Kidney (tissue), 14 donors: ENCODE data around the gene SOCS6. TPM values are rescaled to one million over a fixed set of nuclear protein-coding genes. Genes with fewer than 3 reads are reported as not detected.

Experiments
- DNase-seq, 5 donors: peaks; one replicate each; pipeline ENCODE4 v3.0.0-alpha.2; 2013 to 2020
- FAIRE-seq: peaks from 2 replicates; lab custom pipeline; 2012; peaks lifted over from hg19 to GRCh38; lab: Jason Lieb, UNC
- H3K27ac ChIP-seq, 2 donors: one replicate each; pipeline ENCODE4 v1.7.0; 2013; ENCODE audit warnings: low read depth in 2 of 2, low read length in 2 of 2, inconsistent platforms in 1 of 2
- H3K27me3 ChIP-seq: one replicate; pipeline ENCODE4 v1.7.1; 2013; ENCODE audit warnings: low read length, inconsistent platforms; ENCODE audit not compliant: control insufficient read depth, insufficient read depth
- H3K36me3 ChIP-seq, 3 donors: one replicate each; pipeline versions ENCODE4 v1.7.0 to v1.7.1; 2013; ENCODE audit warnings: low read length in 3 of 3, control low read depth in 1 of 3, inconsistent platforms in 1 of 3; ENCODE audit not compliant: insufficient read depth in 3 of 3, control insufficient read depth in 2 of 3
- H3K4me1 ChIP-seq, 3 donors: one replicate each; pipeline versions ENCODE4 v1.7.0 to v1.7.1; 2013; ENCODE audit warnings: low read length in 3 of 3, inconsistent platforms in 1 of 3, low read depth in 1 of 3; ENCODE audit not compliant: control insufficient read depth in 2 of 3, insufficient read depth in 2 of 3
- H3K4me3 ChIP-seq, 3 donors: one replicate each; pipeline versions ENCODE4 v1.7.0 to v1.8.1; 2013; ENCODE audit warnings: low read length in 3 of 3, control low read depth in 1 of 3, inconsistent platforms in 1 of 3
- H3K9ac ChIP-seq, 3 donors: one replicate each; pipeline versions ENCODE4 v1.7.0 to v1.7.1; 2013; ENCODE audit warnings: low read length in 3 of 3, control low read depth in 1 of 3, inconsistent platforms in 1 of 3
- H3K9me3 ChIP-seq, 3 donors: one replicate each; pipeline versions ENCODE4 v1.7.0 to v1.7.1; 2013; ENCODE audit warnings: low read length in 3 of 3, control low read depth in 1 of 3, inconsistent platforms in 1 of 3; ENCODE audit not compliant: control insufficient read depth in 2 of 3, insufficient read depth in 1 of 3
- intact Hi-C: fragments of 100-400 bp; cut with DNase I; formaldehyde crosslinking; loops from one replicate; pipeline ENCODE4 v1.11.1; 2022
- polyA plus RNA-seq: library from polyadenylated mRNA; stranded (reverse); fragments of 350-450 nt; fragmentation: Illumina TruSeq; extraction: RNeasy Lipid Tissue Mini Kit (QIAGEN cat#74804); gene quantifications from one replicate; pipeline ENCODE4 v1.2.3, GENCODE V29; 2014; ENCODE audit warnings: low read depth, low replicate concordance; ENCODE audit not compliant: insufficient read depth
- total RNA-seq: library from RNA; stranded (reverse); fragmentation: NEBNext Ultra II Directional; extraction: Animal tissue kit (Norgen Biotek cat#: 25700); gene quantifications from one replicate; pipeline ENCODE4 v1.2.1, GENCODE V29; 2021
- TF ChIP-seq, protein P1 (sequence below): IDR thresholded peaks from 3 replicates; pipeline ENCODE4 v1.5.1; 2012; ENCODE audit warnings: mild to moderate bottlenecking, moderate library complexity, borderline replicate concordance; ENCODE audit not compliant: insufficient read depth; ENCODE audit errors: extremely low read depth
- donor health status: control.
- donor health status: control.
- donor health status: control.
- donor health status: control.
- donor health status: control.
- donor health status: DM: yes; HTN: yes; CAD: no.
- donor health status: Normal renal cell carcinoma (clear cell type).

Gene SOCS6
- total and polyA plus RNA-seq, 2 donors from 2014 or later = 5.1 to 18.7 TPM

- no peak for DNase-seq
- H3K4me1 ChIP-seq = peaks cover 0 to 3% (median 0%) of the 10 kb centered on the region in 3 donors
- no peak for FAIRE-seq
- intact Hi-C loops = no loop called here
- no peaks in the 10 kb centered on the region for H3K36me3 ChIP-seq
- no peaks in the 10 kb centered on the region for H3K27me3 ChIP-seq
- no peaks in the 10 kb centered on the region for H3K9me3 ChIP-seq
- H3K9ac ChIP-seq = no peak overlapping the region
- no peak overlapping the region for H3K27ac ChIP-seq
- H3K4me3 ChIP-seq = no peak overlapping the region
- TF ChIP-seq, protein P1, sequence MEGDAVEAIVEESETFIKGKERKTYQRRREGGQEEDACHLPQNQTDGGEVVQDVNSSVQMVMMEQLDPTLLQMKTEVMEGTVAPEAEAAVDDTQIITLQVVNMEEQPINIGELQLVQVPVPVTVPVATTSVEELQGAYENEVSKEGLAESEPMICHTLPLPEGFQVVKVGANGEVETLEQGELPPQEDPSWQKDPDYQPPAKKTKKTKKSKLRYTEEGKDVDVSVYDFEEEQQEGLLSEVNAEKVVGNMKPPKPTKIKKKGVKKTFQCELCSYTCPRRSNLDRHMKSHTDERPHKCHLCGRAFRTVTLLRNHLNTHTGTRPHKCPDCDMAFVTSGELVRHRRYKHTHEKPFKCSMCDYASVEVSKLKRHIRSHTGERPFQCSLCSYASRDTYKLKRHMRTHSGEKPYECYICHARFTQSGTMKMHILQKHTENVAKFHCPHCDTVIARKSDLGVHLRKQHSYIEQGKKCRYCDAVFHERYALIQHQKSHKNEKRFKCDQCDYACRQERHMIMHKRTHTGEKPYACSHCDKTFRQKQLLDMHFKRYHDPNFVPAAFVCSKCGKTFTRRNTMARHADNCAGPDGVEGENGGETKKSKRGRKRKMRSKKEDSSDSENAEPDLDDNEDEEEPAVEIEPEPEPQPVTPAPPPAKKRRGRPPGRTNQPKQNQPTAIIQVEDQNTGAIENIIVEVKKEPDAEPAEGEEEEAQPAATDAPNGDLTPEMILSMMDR = no peak
These were observed 25.4 kb downstream of the SOCS6 start for GRCh38 chr18:70314151-70314782.

GRCh38 chr18:70319187-70319586 is 30.3 kb downstream of the SOCS6 start:
- TF ChIP-seq, protein P1 = no peak
- intact Hi-C loops = no loop called here
- no peak for FAIRE-seq

DNA sequence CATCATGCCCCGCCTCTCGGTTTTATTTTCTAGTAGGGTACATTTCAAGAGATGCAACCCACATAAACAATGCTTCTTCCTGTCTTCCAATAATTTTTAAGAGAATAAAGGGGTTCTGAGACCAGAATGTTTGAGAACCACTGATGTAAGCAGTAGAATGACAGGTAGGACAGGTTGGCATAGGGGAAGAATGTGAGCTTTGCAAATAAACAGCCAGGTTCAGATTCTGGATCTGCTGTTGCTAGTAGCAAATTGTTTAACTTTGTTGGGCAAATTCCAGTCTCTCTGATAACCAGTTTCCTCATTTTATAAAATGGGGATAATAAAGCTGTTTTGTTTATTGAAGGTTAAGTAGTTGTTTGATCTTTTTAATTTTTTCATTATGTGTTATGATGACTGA is 32.8 kb downstream of the SOCS6 start:
- Histone ChIP-seq H3K4me3 (no peak overlapping the region), H3K9ac (no peak overlapping the region), H3K9me3 (no peaks in the 10 kb centered on the region), H3K27me3 (no peaks in the 10 kb centered on the region), H3K4me1 (peaks cover 0 to 20% (median 2%) of the 10 kb centered on the region in 3 donors), H3K27ac (no peak overlapping the region), H3K36me3 (peaks cover 0 to 9% (median 9%) of the 10 kb centered on the region in 3 donors)
- no peak for FAIRE-seq
- TF ChIP-seq, protein P1 = no peak
- DNase-seq = no peak
- intact Hi-C loops = no loop called here

More at GRCh38 chr18:70319187-70319586, 30.3 kb downstream of the SOCS6 start:
- Histone ChIP-seq H3K27ac (no peak overlapping the region), H3K4me1 (peaks cover 0 to 20% (median 2%) of the 10 kb centered on the region in 3 donors), H3K4me3 (no peak overlapping the region), H3K9me3 (no peaks in the 10 kb centered on the region), H3K27me3 (no peaks in the 10 kb centered on the region), H3K9ac (no peak overlapping the region), H3K36me3 (no peaks in the 10 kb centered on the region)
- DNase-seq = peak in 2 of 5 donors; percentile 52 to 64

- DNase-seq = no peak
- FAIRE-seq = peak; percentile 49
- TF ChIP-seq, protein P1 = no peak
- intact Hi-C loops = no loop called here
- H3K4me1 ChIP-seq = peaks cover 0 to 20% (median 2%) of the 10 kb centered on the region in 3 donors
- H3K9me3 ChIP-seq = no peaks in the 10 kb centered on the region
- H3K36me3 ChIP-seq = peaks cover 0 to 9% (median 9%) of the 10 kb centered on the region in 3 donors
- H3K27me3 ChIP-seq = no peaks in the 10 kb centered on the region
- H3K4me3 ChIP-seq = peak overlapping the region in 1 of 3 donors; percentile 6
- H3K9ac ChIP-seq = no peak overlapping the region
- H3K27ac ChIP-seq = no peak overlapping the region
These were observed 33.5 kb downstream of the SOCS6 start for GRCh38 chr18:70322385-70322784.
